NCI-H510A treated with DMSO at 0.1 percent for 48 hours (cell line): ENCODE results near the gene C14orf119.

Source experiments
- DNase-seq: peaks from one replicate; lab custom pipeline; 2025; lab: John Stamatoyannopoulos, UW

C14orf119 gene

DNA sequence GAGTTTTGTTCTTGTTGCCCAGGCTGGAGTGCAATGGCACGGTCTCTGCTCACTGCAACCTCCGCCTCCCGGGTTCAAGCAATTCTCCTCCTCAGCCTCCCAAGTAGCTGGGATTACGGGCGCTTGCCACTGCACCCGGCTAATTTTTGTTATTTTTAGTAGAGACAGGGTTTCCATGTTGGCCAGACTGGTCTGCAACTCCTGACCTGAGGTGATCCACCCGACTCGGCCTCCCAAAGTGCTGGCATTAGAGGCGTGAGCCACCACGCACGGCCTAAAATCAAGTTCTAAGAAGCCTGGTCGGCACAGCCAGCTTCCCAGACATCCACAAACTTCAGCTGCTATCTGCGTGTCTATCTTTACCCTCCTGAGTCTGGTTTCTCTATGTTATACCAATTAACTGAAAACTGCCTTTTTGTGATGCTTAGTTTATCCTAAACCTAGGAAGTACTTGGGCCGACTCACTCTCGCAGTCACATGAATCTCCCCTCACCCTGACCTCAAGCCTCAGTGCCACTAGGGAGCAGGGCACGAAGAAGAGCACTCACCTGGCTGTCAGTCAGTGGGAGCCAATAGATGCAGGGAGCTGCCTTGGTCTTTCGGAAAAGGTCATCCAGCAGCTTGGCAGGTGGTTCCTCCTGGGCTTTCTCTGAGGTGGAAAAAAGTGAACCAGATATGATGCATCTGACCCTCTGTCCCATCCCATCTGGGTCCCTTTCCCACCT lies 34.6 kb upstream of the C14orf119 start:
- DNase-seq: no peak

DNA sequence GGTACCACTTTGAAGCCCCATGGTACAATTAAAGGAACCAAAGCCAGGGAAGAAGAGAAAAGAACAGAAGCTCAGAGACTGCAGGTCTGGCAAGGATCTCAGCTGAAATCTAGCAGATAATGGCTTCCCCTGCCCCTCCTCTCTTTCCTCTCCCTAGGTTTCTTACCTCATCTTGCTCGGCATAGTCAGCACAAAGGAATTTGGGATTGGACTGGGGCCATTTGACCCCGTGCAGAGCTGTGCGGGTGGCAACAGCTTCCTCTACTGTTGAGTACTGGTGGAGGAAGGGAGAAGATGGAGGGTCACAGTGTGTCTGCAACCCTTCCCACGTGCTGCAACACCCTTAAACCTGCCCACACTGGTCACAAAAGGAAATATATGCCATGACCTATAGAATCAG lies 33.3 kb upstream of the C14orf119 start:
- DNase-seq: no peak

DNA sequence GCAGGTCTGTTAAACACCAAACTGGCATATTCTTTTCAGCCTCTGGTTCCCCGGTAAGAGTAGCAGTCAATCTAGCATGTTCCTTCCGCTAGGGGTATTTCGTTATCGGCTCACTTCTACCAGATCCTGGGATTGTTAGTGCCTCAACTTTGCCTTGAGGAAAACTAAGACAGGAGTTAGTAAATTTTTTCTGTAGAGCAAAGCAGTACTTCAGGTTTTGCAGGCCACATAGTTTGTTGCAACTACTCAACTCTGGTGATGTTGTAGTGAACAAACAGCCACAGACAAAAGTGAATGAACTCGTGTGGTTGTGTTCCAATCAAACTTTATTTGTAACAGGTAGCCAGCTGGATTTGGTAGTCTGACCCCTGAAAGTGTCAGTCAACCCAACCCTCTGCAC lies 31.7 kb upstream of the C14orf119 start:
- no peak for DNase-seq

DNA sequence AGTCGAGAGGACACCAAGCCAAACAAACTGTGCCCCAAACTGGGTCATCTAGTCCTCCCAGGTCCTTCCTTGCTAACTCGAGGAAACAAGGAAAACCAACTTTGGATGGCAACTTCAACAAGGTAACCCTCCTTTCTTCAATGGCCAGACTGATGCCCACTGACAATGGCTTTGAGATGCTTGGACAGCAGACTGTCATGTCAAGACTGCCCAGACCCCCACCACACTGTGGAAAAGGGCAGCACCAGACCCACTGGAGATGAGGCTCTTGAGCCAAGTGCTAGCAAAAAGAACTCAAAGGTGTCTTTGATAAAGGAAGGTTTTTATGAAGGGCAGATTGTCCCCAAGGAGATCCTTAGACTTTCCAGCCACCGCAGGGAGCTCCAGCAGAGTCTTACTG lies 28.9 kb upstream of the C14orf119 start:
- no peak for DNase-seq

DNA sequence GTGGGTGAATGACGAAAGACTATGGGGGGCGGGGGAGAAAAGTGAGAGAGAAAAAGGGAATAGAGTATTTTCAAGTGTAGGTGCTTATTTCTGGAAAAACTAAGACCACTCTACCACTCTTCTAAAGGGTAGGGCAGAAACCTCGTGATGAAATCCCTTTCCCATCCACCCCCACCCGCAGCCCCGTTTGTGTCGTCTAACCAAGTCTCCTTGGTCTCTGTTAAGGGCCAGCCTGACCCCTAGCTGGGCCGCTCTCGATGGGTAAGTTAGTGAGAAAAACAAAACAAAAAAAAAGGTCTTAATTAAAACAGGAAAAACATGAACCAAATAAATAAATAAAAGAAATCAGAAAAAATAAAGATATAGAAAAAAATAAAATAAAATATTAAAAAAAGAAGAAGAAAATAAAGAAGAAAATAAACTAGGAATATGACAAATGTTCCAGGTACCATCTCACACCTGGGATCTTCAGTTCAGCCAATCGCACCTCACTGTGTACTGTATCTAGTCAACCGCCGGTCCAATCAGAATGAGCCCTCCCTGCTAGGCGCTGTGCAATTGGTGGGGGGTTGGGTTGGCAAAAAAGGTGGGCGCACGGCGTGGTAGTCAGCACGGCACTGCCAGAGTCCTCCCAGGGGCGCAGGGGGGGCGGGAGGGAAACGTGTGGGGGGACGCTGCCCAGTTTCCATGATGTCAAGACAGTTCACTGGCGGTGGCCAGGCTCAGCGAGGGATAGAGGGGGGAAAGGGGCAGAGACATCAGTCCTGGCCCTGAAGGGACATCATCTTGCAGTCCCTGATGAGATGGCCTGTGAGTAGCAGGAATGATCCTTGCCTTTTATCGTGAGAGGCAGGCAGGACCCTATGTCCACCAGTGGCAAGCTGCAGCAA lies 28.2 kb upstream of the C14orf119 start:
- no peak for DNase-seq

DNA sequence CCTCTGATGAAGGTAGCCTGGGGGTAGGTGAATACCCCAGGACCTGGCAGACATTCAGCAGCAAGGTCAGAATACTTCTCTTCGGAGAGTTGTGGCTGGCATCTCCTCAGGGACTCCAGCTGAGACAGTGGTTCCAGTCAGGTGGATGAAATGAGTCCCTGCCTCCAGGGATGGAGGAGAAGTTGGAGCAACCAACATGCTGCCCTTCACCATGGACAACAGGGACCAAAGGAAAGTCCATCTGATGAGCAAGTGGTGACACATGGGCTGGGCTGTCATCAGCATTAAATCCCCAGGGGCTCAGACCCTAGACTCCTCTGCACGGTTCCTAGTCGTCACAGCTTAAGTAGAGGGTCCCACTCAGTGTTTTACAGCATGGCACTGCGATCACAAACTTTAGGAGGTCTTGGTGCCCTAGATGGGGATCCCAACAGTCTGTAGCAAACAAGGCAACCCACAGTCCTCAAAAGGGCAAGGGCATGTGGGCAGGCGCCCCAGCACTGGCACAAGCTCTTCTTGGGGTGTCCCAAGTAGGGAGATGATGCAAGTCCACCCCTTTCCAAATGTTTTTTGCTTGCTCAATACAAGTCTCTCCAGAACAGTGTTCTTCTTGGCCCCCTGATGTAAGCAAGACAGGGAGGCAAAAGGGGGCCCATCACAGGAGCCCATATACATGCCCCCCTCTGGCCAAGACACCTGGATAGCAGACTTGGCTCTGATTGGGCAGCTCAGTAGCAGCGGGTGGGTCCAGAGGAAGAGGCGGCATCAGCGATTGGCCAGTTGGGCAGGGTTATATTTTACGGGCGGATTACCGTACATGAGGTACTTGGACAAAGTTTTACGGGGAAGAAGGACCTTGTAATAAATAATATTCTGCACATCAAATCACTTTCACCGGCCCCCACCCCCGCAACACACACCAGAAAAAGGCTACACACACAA lies 27.2 kb upstream of the C14orf119 start:
- DNase-seq: no peak

DNA sequence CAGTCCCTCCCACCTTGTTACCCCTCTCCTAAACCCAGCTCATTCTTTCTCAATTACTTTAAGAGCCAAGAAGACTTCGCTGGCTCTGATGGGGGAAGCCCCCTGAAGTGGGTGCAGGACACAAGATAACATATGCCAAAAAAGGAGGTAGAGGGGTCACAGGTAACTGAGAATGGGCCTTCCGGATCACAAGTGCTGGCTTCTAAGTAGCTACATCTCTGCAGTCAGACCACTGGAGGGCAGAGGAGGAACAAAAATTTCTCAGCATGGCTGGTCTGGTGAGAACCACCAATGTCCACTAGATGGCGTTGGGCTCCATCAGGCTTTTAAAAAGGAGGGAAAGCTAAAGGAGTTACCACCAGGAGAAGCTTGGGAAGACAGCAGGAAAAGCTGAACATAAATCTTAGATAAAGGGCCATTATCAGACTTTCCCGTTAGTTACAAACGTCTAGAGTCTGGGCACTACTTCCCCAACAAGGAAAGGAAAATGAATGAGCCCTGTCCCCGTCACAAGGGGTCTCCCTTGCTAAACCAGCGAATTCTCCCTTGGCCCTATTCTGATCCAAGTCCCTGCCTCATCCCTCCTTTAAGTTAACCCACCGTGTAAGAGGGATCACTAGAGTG lies 26.4 kb upstream of the C14orf119 start:
- DNase-seq: no peak

DNA sequence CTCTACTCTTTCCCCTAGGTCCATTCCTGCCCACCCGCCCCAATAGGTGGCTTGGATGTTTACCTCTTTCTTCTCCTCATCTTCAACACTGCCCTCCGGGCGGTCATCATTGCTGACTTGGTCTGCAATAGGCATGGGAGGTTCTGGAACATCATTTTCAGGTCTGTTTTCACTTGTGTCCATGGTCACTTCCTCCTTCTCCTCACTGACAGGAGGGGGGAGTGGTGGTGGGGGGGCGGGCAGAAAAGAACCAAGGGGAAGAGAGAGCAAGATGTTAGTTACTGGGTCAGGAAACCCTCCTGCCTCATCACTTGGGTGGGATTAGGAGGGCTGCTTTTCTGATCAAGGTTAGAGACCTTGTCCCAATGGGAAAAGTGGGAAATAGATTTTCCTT lies 25.9 kb upstream of the C14orf119 start:
- DNase-seq: no peak

DNA sequence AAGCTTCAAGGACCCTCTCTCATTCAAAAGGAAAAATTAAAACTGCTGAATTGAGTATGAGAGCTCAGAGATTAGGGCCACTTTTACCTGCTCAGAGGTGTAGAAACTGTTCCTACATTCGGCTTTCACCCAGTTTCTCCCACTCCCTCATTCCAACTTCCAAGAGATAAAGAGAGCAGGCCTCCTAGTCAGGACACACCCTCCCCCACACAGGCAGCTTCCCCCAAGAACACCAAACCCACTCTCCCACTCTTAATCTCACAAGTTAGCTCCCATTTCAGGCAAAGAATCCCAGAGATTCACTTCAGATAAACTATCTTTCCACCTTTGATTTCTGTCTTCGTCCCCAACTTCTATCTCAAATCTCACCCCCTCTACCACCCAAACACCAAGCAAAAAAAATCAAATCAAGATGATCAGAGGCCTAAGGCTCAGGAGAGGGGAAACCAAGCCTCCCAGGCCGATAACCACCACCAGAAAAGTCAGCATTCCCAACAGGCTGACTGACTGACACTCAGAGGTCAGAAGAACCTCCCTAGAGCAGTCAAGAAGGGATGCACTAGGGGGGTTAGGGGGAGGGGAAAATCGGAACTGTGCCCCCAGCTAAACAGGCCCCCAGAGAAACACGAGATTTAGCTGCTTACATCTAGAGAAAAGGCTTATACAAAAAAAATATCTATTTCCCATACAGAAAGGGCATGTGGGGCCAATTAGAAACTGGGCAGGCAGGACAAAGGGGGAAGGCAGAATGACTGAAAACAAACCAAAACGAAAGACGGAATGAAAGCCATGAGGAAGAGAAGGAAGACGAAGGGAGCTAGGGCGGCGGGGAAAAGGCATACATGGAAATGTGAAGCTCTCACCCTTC lies 24.8 kb upstream of the C14orf119 start:
- no peak for DNase-seq

DNA sequence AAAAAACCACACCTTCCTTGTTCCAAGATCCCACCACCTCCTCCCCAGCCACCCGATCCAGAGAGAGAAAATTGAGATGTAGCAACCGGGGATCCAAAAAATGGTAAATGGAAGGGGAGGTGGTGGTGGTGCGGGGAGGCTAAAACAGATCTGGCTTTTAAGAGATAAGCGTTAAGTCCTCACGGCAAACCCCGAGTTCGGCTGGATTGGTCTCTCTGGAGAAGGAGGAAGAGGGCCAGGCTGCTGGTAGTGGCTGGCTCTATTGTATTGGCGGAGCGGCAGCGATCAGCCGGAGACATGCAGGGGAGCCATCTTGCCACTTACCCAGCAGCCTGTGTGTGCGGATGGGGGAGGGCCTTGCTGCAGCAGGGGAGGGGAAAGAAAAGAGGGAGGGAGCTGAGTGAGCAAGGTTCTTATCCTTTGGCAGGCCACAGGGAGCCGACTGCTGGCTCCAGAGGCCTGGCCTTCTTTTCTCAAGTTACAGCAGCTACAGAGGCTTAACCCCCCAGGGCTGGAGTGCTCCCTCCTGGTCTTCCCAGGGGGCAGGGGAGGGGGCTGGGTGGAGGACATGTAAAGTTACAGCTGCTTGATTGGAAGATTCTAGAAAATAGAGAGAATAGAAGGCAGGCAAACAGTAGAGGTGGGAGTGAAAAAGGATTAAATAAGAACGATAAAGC lies 23.9 kb upstream of the C14orf119 start:
- DNase-seq: no peak

DNA sequence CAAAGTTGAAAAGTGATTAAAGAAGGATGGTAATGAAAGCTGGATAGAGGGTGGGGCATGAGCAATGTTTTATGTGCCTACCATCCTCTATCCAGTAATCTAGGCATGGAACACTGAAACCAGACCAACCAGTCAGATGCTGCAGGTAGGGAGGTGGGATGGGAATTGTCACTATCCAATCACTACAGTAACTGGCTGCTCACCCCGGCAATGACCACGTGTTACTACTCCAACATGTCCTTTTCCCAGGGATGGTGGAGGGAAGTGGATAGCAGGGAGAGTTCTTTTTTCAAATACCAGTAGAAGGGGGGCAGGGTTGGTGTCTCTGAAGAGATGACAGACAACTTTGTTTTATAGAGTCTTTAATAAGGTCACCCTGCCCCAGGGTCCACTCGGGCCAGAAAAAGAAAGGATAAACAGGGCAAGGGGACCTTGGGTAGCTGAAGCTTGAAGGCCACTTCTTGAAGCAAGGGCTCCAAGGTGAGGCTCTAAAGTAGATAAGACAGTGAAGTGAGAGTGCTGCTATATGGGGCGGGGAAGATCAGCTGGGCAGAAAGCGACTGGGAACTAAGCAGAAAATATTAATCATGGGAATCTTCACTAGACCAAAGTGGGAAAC lies 23.3 kb upstream of the C14orf119 start:
- no peak for DNase-seq

DNA sequence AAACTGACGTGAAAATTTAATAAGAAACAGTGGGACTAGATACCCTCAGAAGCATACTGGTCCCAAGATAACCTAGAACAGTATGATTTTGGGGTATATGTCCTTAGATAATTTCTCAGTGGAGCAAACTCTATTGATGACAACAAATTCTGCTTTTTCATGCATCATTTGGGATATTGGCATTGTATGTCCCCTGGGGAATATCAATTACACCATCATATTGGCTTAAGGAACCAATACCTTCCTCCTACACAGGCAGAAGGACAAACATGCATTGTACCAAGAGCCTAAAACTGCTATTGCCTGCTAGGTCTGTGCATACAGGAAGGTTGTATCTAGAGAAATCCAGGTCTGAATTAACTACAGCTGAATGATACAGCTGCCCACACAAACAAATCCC lies 20.4 kb upstream of the C14orf119 start:
- DNase-seq: no peak

DNA sequence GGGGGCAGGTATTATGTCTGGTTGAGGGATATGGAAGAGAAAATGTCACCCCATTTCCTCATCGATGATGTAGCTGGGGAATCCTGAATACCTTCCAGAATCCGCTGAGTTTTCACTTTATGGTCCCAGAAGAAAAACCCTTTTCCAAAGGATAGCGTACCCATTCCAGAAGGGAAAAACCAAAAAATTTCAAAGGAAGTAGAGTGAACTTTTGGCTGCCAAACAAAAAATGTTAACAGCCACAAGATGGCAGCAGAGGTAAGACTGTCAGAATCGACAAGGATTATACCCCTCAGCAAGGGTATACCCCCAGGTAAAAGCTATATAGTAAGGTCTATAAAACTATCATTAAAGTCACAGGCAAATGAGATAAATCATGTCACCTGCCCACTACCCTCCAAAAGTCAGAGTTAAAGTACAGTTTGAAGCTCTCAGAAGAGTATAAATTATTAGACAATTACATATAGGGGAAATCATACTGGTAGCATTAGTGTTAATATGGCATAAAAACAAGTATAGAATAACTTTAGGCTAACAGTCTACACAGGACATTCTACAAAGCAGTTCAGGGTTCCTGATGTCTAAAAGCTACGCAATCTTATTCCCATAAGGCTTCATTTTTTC lies 18.4 kb upstream of the C14orf119 start:
- no peak for DNase-seq

DNA sequence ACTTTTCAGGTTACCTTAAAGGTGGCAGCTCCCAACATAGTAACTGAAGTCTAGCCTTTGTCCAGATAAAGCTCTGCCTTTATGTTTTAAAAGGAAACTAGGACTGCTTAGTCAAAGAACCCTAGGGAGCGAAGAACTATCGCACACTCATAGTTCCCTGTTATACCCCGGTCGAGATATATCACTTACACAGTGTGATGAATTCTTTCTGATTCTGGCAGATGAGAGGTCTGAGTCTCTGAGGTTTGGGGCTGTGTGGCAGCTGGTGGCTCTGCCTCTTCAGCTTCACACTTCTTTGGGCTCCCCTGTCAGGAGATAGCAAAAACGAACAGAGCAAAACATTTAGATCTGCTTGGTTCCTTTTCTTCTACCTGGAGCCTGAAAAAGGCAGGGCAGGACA lies 17.3 kb upstream of the C14orf119 start:
- DNase-seq: no peak

DNA sequence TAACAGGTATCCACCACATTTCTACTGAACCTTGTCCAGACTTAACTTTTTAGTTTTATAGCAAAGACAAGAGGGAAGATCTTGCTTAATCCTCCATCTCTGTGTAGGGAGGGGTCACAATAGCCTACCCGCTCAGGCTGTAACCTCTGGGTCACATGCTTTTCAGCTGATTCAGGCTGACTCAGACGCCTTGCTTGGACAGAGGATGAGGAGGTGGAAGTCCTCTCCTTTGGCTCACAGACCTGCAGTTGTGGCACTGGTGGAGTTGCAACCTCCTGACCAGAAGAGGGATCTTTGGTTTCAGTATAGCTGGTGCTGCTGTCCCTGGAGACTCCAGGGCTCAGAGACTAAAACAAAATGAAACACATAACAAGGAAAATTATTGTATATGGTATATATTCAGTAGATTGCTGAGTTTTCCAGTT lies 16.6 kb upstream of the C14orf119 start:
- no peak for DNase-seq

DNA sequence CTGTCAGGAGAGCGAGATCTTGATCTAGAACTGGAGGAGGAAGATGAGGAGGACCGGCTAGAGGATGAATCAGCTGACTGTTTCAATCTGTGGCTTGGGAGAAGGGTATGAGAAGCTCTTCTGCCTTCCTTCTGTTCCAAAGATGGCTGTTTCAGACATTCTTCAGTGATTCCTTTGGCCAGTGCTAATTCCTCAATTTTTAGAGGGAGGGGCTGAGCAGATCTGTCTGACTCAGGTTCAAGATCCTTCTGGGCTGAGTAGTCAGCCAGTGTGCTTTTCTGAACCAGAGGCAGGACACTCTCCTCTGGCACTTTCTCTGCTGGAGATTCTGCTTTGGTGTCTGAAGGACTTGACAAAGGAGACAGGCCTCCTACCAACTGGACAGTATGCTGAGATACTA lies 15.6 kb upstream of the C14orf119 start:
- no peak for DNase-seq

DNA sequence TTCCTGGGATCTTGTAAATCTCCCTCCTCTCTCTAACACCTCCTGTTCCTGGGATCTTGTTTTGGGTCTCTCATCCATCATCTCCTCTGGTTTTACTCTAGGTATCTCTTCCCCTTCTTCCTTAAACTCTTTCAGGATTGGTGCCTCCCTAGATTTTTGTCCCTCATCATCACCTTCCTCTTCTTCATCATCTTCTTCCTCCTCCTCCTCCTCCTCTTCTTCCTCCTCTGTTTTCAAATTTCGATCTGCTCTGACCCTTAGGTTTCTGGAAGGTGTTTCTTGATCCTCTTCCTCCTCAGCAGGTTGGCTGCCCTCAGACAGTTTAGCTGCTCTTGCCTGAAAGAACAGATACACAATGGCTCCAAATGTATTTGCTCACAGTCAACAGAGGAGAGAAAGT lies 14.8 kb upstream of the C14orf119 start:
- no peak for DNase-seq

DNA sequence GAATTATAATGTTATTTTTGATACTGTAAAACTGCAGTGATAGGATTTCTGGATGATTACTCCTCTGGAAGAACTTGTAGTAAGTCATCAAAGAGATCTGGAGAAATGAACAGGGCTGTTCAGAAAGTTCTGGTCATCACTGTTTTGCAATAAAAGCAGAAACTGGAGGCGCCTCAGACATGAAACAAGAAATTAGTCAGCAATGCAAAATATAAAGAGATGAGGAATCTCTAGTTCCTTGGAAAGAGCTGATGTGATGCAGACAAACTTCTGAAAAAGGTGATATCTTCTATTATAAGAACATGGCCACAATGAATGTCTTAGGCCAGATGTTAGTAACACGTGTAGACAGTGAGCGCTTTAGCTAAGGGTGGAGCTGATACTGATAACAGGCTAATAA lies 9.8 kb upstream of the C14orf119 start:
- no peak for DNase-seq

DNA sequence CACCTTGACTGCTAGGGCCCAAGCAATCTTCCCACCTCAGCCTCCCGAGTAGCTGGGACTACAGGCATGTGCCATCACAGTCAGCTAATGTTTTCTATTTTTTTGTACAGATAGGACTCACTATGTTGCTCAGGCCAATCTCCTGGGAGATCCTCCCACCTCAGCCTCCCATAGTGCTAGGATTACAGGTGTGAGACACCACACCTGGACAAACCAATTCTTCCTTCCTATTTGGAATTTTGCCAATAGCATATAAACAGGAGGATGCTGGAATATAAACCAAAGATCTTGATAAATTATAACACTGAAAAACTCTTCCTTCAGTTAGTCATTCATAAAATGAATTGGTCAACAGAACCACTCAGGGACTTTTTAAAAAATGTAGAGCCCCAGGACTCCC lies 8.7 kb upstream of the C14orf119 start:
- DNase-seq: no peak
